Fibroblast of skin of abdomen (primary cell): Measurements from ENCODE around the gene ABCC8.
A peak's percentile ranks its signal among the peaks of the same experiment; 100 is the strongest.

Experiments used
- DNase-seq: peaks from one replicate; pipeline ENCODE4 v3.0.0-alpha.2; 2013

ABCC8 gene

GRCh38 chr11:17385926-17386325 lies 90.7 kb downstream of the ABCC8 start:
- no peak for DNase-seq

GRCh38 chr11:17385492-17385891 lies 91.2 kb downstream of the ABCC8 start:
- no peak for DNase-seq

- peak; percentile 74 for DNase-seq
Observed at GRCh38 chr11:17384002-17384511, 92.6 kb downstream of the ABCC8 start.

- no peak for DNase-seq
Observed at GRCh38 chr11:17383461-17383860, 93.2 kb downstream of the ABCC8 start.

GRCh38 chr11:17382046-17382728 lies 94.5 kb downstream of the ABCC8 start:
- no peak for DNase-seq

- peak; percentile 36 for DNase-seq
Observed at GRCh38 chr11:17381156-17381555, 95.5 kb downstream of the ABCC8 start.

GRCh38 chr11:17379383-17380180 lies 97.1 kb downstream of the ABCC8 start:
- DNase-seq: no peak

- DNase-seq: no peak
Observed at GRCh38 chr11:17378655-17379054, 98.0 kb downstream of the ABCC8 start.

GRCh38 chr11:17376493-17376892 lies 100.2 kb downstream of the ABCC8 start:
- DNase-seq: no peak

- DNase-seq: no peak
Observed at GRCh38 chr11:17375547-17375946, 101.1 kb downstream of the ABCC8 start.

GRCh38 chr11:17371614-17372013 lies 105.0 kb downstream of the ABCC8 start:
- no peak for DNase-seq

GRCh38 chr11:17369684-17370243 lies 106.9 kb downstream of the ABCC8 start:
- no peak for DNase-seq

GRCh38 chr11:17369094-17369493 lies 107.6 kb downstream of the ABCC8 start:
- DNase-seq: no peak

GRCh38 chr11:17368551-17368950 lies 108.1 kb downstream of the ABCC8 start:
- no peak for DNase-seq

GRCh38 chr11:17366495-17366894 lies 110.2 kb downstream of the ABCC8 start:
- no peak for DNase-seq

- DNase-seq: peak; percentile 65
Observed at GRCh38 chr11:17354601-17354991, 122.0 kb downstream of the ABCC8 start.

- DNase-seq: no peak
Observed at GRCh38 chr11:17353821-17354600, 122.6 kb downstream of the ABCC8 start.

- DNase-seq: peak; percentile 81
Observed at GRCh38 chr11:17352950-17353820, 123.5 kb downstream of the ABCC8 start.

- peak; percentile 62 for DNase-seq
Observed at GRCh38 chr11:17351510-17352176, 125.0 kb downstream of the ABCC8 start, which contains the start of gene NCR3LG1. Gene NCR3LG1, plus strand, starts transcription at chr11:17351800. Its CDS starts 170 bp downstream, at chr11:17351970.

GRCh38 chr11:17351172-17351509 lies 125.5 kb downstream of the ABCC8 start:
- no peak for DNase-seq
